Epithelial cell of esophagus (primary cell): ENCODE measurements around the gene CFAP57.

Experiments used
- DNase-seq: peaks from one replicate; pipeline ENCODE4 v3.0.0; 2010; ENCODE audit warnings: low read depth
- H3K4me3 ChIP-seq: 2 replicates; pipeline ENCODE4 v1.5.1; 2011; ENCODE audit warnings: mild to moderate bottlenecking, low read length, control low read depth
- CTCF ChIP-seq: IDR thresholded peaks from 2 replicates; pipeline ENCODE4 v1.5.1; 2011; ENCODE audit warnings: low read depth, mild to moderate bottlenecking, low read length, control low read depth, inconsistent platforms; ENCODE audit not compliant: insufficient read depth; ENCODE audit errors: missing control alignments

CFAP57 gene

DNA sequence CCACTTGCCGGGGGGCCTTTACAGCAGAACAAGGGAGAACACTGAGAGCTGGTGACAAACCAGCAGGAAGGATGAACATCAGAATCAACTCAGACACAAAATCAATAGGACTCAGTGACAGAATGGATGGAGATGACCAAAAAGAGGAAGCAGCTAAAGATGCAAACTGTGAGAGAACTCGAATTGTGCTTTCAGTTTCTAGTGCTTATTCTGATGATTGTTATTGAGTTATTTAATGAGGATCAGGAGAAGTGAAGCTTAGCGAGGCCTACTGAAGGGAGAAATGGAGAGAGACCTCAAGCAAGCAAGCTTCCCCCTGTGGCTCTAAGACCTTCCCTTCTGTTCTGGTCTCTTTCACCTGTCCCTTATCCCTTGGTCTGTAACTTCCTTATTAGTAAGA lies 67.4 kb downstream of the CFAP57 start:
- H3K4me3 ChIP-seq: no peak overlapping the region
- DNase-seq: no peak
- no peak for TF ChIP-seq CTCF

GRCh38 chr1:43241413-43241836 lies 69.3 kb downstream of the CFAP57 start:
- H3K4me3 ChIP-seq: no peak overlapping the region
- DNase-seq: peak; percentile 60
- no peak for TF ChIP-seq CTCF

- DNase-seq: no peak
- no peak overlapping the region for H3K4me3 ChIP-seq
- TF ChIP-seq CTCF: no peak
Measured at GRCh38 chr1:43243299-43243698, 71.2 kb downstream of the CFAP57 start.

DNA sequence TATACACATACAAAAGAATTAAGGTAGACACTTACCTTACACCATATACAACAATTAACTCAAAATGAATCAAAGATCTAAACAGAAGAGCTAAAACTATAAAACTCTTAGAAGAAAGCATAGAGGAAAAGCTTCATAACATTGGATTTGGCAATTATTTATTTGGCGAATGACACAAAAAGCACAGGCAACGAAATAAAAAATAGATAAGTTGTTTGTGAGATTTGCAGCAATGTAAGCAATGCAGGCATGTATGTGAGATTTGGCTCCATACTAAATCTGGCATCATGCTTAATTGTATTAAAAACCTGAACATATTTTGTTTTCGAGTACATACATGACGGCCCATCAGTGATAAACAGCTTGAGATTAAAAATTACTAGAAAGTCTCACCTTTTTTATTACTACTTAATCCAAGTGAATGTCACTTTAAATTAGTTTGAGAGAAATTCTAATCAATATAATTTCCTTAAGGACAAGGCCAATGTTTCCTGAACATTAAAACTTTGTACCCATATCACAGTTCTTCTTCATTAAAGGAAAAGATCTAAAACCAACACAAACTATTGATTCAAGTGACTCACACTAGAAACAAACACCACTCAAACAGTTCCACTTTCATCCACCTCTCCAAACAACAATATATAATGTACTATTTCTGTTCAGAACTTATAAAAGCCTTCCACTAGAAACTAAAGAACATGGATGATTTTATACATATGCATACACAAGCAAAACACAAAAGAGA lies 74.5 kb downstream of the CFAP57 start:
- H3K4me3 ChIP-seq: no peak overlapping the region
- no peak for DNase-seq
- no peak for TF ChIP-seq CTCF

DNA sequence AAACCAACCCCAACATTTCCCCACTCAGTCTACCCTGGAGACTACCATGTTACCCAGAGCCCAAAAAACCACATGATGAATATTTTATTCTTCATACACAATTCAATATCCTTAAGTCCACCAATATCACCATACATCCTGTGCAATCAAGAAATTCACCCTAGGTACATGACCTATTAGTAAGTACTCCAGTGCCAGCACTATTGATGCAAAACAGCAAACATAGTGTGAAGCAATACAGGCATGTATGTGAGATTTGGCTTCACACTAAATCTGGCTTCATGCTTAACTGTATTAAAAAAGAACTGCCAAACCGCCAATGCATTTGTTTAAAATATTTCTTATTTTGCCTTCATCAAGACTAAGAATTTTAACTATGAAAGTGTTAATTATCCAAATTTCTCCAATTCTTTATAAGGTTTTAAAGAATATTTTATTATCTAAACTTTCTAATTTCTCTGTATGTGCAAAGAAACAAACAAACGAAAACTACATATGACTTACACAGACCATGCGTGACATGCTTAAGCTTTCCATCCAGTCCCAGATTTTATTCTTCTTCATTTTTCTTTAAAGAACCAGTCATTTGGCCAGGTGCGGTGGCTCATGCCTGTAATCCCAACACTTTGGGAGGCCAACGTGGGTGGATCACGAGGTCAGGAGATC lies 75.3 kb downstream of the CFAP57 start:
- no peak overlapping the region for H3K4me3 ChIP-seq
- no peak for DNase-seq
- no peak for TF ChIP-seq CTCF

GRCh38 chr1:43250351-43250761 lies 78.2 kb downstream of the CFAP57 start:
- no peak for TF ChIP-seq CTCF
- H3K4me3 ChIP-seq: no peak overlapping the region
- no peak for DNase-seq
